ENCODE data around the gene OXLD1. TPM values are rescaled to one million over a fixed set of nuclear protein-coding genes. Genes with fewer than 3 reads are reported as not detected.

The OXLD1 gene
- total and polyA plus RNA-seq, 4 donors: 8.9 to 77.7 (median 48.2) TPM

- H3K4me3 ChIP-seq: no peak overlapping the region
- H3K36me3 ChIP-seq (ENCODE audit: control insufficient read depth in 4 of 4, insufficient read depth in 4 of 4, low read length in 4 of 4): no peaks in the 10 kb centered on the region
- no peak overlapping the region for H3K27ac ChIP-seq (ENCODE audit: low read depth in 1 of 2, low read length in 1 of 2)
- no peak for TF ChIP-seq CTCF (IDR thresholded peaks at IDR 0.05; ENCODE audit: control extremely low read depth, extremely low read depth)
- H3K27me3 ChIP-seq (ENCODE audit: control insufficient read depth in 3 of 3, insufficient read depth in 3 of 3, low read length in 2 of 3): no peaks in the 10 kb centered on the region
- no peak for DNase-seq
- no peak overlapping the region for H3K9ac ChIP-seq (ENCODE audit: insufficient read depth in 1 of 2, low read length in 2 of 2)
- H3K4me1 ChIP-seq (ENCODE audit: control insufficient read depth in 5 of 5, insufficient read depth in 5 of 5, low read length in 5 of 5): peaks cover 0 to 14% (median 8%) of the 10 kb centered on the region in 5 donors
- no peaks in the 10 kb centered on the region for H3K9me3 ChIP-seq (ENCODE audit: control insufficient read depth in 4 of 4, insufficient read depth in 3 of 4, low read length in 3 of 4)
- ATAC-seq (ENCODE audit: insufficient read depth, low FRiP score): no peak
- 93 to 99% methylated on average over 9 of the region's 9 CpGs for WGBS, 2 donors
These were observed 26.4 kb downstream of the OXLD1 start for GRCh38 chr17:81640011-81640410.

- H3K27me3 ChIP-seq (ENCODE audit: control insufficient read depth in 3 of 3, insufficient read depth in 3 of 3, low read length in 2 of 3): no peaks in the 10 kb centered on the region
- ATAC-seq (ENCODE audit: insufficient read depth, low FRiP score) (no peak), DNase-seq (no peak)
- TF ChIP-seq CTCF (IDR thresholded peaks at IDR 0.05; ENCODE audit: control extremely low read depth, extremely low read depth): no peak
- no peaks in the 10 kb centered on the region for H3K9me3 ChIP-seq (ENCODE audit: control insufficient read depth in 4 of 4, insufficient read depth in 3 of 4, low read length in 3 of 4)
- peaks cover 0 to 14% (median 8%) of the 10 kb centered on the region in 5 donors for H3K4me1 ChIP-seq (ENCODE audit: control insufficient read depth in 5 of 5, insufficient read depth in 5 of 5, low read length in 5 of 5)
- H3K36me3 ChIP-seq (ENCODE audit: control insufficient read depth in 4 of 4, insufficient read depth in 4 of 4, low read length in 4 of 4): no peaks in the 10 kb centered on the region
- H3K4me3 ChIP-seq: no peak overlapping the region
- WGBS, 2 donors: 79 to 88% methylated on average over 4 of the region's 4 CpGs
- no peak overlapping the region for H3K27ac ChIP-seq (ENCODE audit: low read depth in 1 of 2, low read length in 1 of 2)
- H3K9ac ChIP-seq (ENCODE audit: insufficient read depth in 1 of 2, low read length in 2 of 2): no peak overlapping the region
These were observed 27.7 kb downstream of the OXLD1 start for GRCh38 chr17:81638683-81639082.

- Histone ChIP-seq H3K36me3 (ENCODE audit: control insufficient read depth in 4 of 4, insufficient read depth in 4 of 4, low read length in 4 of 4) (no peaks in the 10 kb centered on the region), H3K27ac (ENCODE audit: low read depth in 1 of 2, low read length in 1 of 2) (peak within 1 kb of the TSS; percentile 89 to 96), H3K9ac (ENCODE audit: insufficient read depth in 1 of 2, low read length in 2 of 2) (peak within 1 kb of the TSS; percentile 73 to 88), H3K27me3 (ENCODE audit: control insufficient read depth in 3 of 3, insufficient read depth in 3 of 3, low read length in 2 of 3) (no peaks in the 10 kb centered on the region), H3K4me1 (ENCODE audit: control insufficient read depth in 5 of 5, insufficient read depth in 5 of 5, low read length in 5 of 5) (peaks cover 0 to 14% (median 8%) of the 10 kb centered on the region in 5 donors), H3K4me3 (peak within 1 kb of the TSS; percentile 86), H3K9me3 (ENCODE audit: control insufficient read depth in 4 of 4, insufficient read depth in 3 of 4, low read length in 3 of 4) (no peaks in the 10 kb centered on the region)
- ATAC-seq (ENCODE audit: insufficient read depth, low FRiP score) (peak; percentile 90), DNase-seq (peak; percentile 91 to 93 (median 92))
- WGBS, 2 donors: 0 to 1% methylated on average over 56 to 77 of the region's 77 CpGs
- TF ChIP-seq CTCF (IDR thresholded peaks at IDR 0.05; ENCODE audit: control extremely low read depth, extremely low read depth): no peak
These were observed 29.7 kb downstream of the OXLD1 start, which contains the start of the genes NPLOC4 and TSPAN10 for GRCh38 chr17:81636505-81637288. NPLOC4 (minus strand) TSS chr17:81637112; CDS start chr17:81636930, 182 bp downstream. TSPAN10 (plus strand) TSS chr17:81637196; CDS start chr17:81642413, 5,217 bp downstream.

All from lung (tissue), 12 donors.